DOHH2 (cell line): ENCODE results near the gene ADPRS.

Source experiments
- EZH2phosphoT487 ChIP-seq: fragments of 200-600 bp; sonication (generic); IDR thresholded peaks from 2 replicates; pipeline ENCODE4 v1.6.1; 2017; ENCODE audit warnings: borderline replicate concordance, mild to moderate bottlenecking, antibody characterized with exemption, low read length, moderate library complexity, mixed read lengths
- TF ChIP-seq, protein P1 (sequence below): fragments of 200-600 bp; sonication (generic); IDR thresholded peaks from one replicate; pipeline ENCODE4 v1.5.1; 2014; ENCODE audit warnings: antibody characterized with exemption, mild to moderate bottlenecking, low read depth, low read length; ENCODE audit not compliant: poor library complexity, severe bottlenecking

DNA sequence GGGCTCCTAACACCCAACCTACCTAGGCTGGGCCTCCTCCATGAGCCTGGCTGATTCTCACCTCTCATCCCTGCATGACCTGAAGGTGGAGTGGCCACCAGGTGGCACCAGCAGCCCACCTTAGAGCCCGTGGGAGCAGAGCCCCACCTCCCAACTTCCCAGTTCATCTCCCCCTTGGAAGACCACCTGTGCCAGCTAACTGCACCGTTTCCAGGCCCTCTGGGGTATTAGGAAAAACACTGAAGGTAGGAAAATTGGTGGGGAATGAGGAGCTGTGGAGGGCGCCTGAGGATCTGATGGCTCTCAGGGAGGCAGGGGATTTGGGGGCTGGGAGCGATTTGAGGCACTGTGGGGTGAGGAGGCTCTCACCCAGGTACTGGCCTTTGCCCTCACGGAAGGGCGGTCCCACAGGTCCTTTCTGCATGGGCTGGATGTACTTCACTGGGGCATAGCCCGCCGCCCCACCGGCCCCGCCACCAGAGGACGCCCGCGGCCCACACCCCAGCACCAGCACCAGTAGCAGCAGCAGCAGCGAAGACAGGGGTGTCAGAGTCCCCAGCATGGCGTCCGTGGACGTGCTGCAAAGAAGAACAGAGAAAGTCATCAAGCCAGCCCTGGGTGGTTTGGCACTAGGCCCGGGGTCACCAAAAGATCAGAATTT lies 11.1 kb downstream of the ADPRS start:
- TF ChIP-seq, protein P1, sequence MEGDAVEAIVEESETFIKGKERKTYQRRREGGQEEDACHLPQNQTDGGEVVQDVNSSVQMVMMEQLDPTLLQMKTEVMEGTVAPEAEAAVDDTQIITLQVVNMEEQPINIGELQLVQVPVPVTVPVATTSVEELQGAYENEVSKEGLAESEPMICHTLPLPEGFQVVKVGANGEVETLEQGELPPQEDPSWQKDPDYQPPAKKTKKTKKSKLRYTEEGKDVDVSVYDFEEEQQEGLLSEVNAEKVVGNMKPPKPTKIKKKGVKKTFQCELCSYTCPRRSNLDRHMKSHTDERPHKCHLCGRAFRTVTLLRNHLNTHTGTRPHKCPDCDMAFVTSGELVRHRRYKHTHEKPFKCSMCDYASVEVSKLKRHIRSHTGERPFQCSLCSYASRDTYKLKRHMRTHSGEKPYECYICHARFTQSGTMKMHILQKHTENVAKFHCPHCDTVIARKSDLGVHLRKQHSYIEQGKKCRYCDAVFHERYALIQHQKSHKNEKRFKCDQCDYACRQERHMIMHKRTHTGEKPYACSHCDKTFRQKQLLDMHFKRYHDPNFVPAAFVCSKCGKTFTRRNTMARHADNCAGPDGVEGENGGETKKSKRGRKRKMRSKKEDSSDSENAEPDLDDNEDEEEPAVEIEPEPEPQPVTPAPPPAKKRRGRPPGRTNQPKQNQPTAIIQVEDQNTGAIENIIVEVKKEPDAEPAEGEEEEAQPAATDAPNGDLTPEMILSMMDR = peak; percentile 89
- TF ChIP-seq EZH2phosphoT487 = no peak
